GM19328 (cell line): ENCODE measurements around the gene MECR.

Source experiments
- ATAC-seq: cut with Tn5 transposase; IDR thresholded peaks from one replicate; pipeline ENCODE4 v1.9.1; 2021; ENCODE audit warnings: mild to moderate bottlenecking, moderate library complexity; ENCODE audit not compliant: unreplicated experiment

The MECR gene

DNA sequence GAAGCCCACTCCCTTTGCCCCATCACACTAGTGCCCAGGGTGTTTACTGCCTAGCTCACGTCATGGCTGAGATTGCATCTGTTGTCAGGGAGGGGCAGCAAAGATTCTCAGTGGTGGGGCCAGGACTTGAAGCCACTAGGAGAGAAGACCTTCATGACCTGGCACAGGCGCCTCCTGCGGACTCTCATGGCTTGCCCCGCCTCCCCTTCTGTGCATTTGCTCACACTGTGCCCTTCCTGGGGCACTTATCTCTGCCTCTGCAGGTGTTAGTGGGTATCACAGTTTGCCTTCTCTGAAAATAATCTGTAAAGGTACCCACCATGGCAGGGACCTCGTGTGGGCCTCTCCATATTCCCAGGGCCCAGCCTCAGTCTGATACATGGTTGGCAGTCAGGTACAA lies 25.7 kb upstream of the MECR start:
- ATAC-seq, result no peak

DNA sequence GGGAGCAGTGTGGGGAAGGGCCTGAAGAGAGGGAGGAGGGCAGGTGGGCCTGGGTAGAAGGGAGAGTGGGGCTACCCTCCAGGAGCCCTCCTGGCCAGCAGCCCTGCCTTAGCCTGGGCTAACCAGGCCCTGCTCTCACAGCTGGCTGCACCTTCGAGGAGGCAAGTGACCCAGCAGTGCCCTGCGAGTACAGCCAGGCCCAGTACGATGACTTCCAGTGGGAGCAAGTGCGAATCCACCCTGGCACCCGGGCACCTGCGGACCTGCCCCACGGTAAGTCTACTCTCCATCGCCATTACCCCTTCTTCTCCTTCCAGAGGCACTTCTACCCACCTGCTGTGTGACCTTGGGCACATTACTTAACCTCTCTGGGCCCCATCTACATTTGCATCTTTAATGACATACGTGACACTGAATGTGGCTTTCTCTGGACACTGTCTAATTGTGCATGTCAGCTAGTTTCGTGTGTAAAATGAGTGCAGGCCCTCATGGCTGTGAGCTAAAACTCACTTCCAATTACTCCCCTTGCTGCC lies 24.5 kb upstream of the MECR start:
- no peak for ATAC-seq

DNA sequence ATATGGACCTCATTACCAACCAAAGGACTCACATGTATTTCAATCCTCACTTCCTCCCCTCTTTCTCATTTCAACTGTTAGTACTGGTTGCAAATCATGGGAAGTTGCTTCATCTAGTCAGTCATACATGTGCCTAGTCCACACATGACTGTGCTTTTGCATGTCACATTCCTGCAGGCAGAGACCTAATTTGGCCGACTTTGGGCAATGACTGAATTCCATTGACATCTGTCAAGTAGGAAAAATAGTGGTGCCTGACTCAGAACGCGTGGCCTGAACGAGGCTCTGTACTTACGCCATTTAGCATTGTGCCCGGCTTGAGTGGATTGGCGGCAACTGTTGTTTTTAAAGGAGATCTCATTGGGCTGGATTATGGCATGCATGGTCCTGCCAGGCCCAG lies 23.6 kb upstream of the MECR start:
- ATAC-seq, result no peak

DNA sequence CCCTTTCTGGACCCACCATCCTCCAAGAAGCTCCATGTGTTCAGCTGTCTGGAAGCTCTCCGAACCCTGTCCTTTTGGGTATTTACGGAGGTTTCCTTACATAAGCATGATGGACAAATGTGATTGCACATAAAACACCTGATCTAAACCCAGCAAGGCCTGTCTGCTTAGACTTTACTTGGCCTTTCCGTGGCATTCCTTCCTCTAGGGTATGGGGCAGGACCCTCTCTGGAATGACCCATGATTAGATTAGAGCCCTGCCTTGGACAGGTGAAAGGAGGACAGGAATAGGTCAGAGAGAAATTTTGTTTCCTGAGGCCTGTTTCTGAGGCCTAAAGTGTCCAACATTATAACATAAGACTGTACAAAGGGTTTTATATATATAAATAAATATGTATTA lies 22.4 kb upstream of the MECR start:
- ATAC-seq, result no peak

DNA sequence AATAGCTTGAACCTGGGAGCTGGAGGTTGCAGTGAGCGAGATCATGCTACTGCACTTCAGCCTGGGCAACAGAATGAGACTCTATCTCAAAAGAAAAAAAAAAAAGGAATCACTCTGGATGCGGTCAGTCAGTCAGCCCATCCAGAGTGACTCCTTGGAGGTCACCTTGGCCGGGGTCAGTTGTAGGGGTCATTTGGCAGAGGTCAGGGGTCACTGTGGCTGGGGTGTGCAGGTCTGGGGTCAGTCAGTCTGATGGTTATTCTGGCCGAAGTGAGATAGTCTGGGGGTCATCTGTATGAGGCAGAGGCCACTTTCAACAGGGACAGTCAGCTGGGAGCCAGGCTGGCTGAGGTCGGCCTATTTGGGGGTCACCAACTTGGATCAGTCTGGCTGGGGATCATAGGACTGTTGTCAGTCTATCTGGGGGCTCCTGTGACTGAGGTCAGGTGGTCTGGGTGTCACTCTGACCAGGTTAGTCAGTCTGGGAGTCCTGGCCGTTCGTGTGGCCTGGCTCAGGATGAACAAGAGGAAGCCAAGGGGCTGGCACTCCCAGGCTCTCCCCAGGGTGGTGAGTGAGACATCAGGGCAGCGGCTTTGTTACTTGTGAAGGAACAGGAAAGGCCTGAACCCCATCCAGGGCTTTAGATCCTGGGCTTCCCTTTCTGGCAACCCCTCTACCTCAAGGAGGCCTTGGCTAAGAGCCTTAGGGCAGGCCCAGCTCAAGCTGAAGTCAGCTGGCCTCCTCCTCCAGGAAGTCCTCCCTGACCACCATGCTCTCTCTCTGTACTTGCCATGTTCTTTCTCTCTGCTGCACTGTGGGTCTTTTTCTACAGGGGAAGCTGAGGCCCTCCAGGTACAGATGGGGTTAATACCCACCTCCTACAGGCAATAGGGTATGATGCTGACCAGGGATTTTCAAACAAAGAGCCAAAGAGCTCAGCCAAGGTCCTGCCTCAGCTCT lies 20.7 kb upstream of the MECR start:
- ATAC-seq, result no peak

DNA sequence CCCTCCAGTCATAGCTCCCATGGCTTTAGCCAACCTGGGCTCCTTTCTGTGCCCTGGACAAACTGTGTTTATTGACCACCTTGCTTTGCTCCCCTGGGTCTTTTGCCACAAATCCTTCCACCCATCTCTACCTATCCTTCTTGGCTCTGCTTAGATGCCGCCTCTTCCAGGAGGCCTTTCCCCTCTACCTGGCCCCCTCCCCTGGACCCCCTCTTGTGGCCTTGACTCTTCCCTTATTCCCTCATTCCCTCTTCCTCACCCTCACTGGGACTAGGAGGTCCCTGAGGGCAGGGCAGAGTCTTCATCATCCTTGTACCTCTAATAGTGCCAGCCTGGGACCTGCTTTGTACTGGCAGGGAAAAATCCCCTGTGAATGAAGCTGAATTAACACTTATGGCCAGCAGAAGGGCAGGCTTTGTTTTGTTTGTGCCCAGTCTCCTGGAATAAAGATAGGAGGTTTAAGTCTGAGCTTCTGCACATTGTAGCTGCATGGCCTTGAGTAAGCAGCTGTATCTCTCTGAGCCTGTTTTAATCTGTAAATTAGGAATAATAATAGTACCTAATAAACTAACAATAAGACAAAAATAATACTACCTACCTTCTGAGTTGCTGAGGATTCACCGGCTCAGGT lies 19.3 kb upstream of the MECR start:
- ATAC-seq, result no peak

DNA sequence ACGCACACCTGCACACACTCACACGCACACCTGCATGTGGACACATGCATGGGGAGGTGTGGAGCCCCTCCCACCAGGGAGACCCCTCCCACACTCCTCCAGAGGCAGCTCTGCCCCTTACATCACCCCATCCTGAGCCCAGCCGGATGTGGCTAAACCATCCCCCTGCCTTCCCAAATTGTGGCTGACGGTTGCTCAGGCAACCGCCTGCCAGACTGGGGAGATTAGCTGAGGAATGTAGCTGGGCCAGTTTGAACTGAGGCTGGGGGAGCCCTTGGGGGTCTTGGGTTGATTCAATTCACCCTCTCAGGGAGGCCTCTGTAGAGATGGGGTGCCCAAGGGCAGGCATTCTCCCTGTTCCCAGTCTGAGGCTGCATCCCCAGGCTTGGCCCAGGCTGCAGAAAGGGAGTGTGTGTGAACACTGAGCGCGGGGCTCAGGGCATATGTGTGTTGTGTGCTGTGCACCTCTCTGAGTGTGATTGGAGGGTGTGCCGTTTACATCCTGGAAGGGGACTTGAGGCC lies 18.5 kb upstream of the MECR start:
- ATAC-seq, result no peak

DNA sequence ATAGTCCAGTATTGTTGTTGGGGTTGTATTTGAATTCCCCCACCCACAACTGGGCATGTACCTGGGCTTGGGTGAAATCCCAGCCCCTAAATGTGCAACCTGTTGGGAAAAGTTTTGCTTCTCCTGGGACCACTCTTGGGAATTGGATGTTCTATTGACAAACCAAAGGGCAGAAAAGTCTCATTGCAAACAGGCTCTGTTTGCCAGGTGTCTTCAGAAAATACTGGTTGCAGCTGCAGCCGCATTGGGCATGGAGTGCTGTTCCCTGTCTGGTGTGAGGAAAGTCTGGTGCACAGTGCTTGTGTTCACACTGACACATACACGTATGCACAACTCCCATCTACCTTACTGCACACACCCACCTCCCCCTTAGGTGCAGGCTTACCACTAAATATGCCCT lies 17.7 kb upstream of the MECR start:
- no peak for ATAC-seq

DNA sequence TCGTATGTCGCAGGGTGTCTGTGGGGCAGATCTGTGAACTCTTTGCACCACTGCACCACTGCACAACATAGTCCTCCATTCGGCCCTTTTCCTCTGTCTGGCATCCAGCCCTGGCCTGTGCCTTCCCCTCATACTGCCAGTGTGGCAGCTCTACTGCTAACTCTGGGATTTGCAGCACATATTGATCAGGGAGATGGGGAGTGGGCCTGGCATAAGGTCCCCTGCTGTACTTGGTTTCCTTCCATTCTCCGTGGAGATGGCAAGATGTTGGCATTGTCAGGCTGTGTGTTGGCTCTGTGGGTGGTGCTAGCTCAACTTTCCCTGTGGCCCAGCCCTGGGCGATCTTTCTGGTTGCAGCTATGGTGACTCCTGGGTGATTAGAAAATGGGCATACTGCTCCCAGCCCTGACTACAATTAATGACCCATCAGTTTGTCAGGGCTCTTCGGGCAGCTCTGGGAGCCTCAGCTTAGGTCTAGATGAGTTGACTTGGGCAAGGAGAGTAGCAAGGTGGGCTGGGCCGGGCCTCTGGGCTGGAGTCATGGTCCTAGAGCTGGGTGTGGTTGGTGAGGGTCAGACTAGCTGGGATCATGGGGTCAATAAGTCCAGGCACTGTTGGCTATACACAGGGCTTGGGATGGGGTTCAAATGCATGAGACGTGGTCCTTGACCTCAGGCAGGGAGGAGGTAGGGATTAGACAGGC lies 17.0 kb upstream of the MECR start:
- ATAC-seq, result no peak

DNA sequence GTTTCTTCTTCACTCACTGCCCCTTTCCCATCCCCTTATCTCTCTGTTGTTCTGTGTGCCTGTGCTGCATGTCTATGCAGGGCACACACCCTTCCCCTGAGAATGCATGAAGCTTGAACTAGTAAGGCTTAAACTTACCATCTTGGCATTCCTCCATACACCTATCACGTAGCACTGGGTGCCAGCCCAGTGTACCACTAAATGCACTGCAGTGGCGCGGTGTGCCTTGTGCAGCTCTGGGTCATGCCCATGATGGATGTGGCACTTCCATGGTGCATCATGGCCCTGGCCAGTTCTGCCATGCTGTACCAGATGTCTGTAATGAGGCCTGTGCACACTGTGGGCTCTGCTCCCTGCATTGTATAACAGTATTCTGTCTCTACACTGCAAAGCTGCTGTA lies 16.3 kb upstream of the MECR start:
- ATAC-seq, result no peak

DNA sequence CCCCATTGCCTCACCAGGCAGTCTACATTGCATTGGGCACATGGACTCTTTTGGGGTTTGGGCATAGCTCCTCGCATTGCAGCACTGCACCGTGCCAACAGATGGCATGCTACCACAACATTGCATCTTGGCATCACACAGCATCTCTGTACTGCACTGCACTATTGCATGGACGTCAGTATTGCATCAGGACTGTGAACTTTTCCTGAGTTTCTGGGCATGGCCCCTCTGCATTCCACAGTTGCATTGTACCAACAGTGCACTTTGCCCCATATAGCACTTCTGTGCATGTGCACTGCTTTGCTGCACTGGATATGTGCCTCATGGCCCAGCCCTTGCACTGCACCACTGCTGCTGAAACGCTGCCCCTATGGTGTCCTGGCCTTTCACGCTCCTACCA lies 15.1 kb upstream of the MECR start:
- ATAC-seq, result no peak

DNA sequence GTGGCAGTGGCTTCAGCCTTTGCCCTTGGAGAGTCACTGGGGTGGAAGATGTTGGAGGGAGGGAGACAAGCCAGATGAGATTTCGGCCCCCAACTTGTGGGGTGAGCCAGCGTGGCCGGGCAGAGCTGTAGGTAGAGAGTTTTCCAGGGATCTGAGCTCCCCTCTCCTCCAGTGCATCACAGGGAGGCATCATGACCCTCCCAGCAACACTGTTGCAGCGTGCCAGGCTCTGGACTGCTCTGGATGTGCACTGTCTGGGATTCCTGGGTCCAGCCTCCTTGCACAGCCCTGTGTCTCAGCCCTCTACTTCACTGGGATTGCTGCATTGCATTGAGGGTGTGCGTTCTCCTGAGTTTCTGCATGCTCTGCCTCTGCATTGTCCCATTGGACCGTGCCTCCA lies 14.5 kb upstream of the MECR start:
- ATAC-seq, result no peak

DNA sequence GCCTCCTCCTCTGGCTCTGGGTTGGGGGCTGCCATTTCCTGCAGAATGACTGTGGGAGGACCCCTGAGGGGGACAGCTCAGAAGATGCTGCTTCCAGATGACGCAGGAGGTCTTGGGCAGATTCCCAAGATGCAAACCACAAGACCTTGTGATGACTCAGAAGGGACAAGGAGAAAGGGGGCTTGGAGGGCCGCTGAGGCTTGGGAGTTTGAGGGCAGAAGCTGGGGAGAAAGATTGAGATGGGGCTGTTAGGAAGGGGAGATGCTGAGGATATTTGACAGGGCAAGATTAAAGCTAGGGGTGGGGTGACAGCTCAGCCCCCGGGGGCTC lies 13.1 kb upstream of the MECR start:
- ATAC-seq, result no peak

DNA sequence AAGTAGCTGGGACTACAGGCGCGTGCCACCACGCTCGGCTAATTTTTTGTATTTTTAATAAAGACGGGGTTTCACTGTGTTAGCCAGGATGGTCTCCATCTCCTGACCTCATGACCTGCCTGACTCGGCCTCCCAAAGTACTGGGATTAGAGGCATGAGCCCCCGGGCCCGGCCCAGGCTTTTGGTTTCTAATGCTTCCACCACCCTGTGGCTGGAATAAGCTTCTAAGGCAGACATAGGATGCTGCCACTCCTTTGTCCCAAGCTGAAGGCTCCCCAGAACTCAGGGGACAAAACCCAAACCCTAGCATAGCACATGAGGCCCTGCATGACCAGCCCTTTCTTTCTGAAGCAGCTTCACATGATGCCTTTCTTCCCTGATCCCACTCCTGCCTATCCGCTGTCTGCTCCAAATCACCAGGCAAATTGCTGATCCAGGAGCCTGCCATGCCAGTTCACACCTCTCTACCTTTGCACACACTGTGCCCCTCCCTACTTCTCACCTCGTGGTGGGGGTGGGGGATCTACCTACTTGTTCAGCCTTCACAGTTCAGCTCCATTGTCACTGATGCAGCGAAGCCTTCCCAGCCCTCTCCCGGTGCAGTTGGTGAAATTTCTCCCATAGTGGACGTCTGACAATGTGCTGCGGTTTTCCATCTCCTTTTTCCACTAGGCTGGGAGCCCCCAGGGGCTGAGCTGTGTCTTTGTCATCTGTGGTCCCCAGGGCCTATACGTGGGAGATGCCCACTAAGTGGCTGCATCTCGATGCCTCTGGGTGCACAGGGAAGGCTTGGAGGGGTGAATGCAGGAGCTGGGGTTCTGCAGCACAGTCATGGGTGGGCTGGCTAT lies 12.5 kb upstream of the MECR start:
- ATAC-seq, result no peak

DNA sequence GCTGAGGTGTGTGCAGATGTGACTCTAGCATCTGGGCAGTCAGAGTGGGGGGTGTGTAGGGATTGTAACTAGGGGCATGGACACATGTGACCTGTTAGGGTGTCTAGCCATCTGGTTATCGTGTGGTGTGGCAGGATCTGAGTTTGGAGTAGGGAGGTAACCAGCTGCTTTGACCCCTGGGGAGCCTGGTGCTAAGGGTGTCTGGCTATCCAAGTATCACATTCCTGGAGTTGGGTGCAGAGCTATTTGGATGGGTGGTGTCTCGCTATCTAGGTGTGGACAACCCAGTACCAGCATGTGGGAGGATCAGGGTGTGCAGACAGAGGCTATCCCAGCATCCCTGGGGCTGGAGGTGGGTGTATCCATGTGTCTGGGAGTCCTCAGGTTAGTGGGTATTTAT lies 10.3 kb upstream of the MECR start:
- no peak for ATAC-seq

DNA sequence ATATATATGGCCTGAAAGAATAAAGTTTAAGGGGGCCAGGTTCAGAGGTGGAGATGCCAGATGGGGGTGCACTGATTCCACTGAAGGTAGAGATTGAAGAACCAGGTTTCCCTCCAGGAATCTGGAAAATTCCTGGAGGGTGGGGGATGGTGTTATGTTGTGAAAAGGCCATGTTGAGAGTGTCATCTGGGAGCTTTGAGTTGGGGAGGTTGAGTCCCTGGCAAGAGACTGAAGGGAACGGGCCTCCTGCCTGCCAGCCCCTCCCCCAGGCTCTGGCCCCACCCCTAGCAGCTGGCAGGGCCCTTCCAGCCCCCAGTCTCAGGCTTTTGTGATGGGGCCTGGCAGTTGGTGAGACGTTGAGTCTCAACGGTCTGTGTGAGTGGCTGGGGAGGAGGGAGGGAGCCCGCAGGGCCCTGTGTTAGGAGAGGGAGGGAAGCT lies 9.7 kb upstream of the MECR start:
- no peak for ATAC-seq

DNA sequence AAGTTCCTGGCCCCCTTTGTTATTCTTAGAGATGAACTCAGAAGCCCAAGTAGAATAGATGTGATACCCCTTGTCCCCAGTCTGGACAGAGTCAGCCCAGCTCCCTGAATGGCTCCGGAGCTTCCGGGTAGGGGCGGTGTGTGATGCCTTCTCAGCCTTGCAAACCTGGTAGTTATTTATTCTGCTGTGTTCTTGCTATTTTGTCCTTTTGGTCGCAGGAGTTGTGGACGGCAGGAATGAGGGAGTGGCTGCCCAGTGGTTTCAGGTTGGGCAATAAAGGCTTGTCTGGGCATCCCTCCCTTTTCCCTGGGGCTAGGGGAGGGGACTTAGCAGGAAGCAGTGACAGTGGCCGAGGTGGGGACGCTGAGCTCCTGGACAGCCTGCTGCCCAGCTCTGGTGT lies 8.4 kb upstream of the MECR start:
- ATAC-seq, result no peak

DNA sequence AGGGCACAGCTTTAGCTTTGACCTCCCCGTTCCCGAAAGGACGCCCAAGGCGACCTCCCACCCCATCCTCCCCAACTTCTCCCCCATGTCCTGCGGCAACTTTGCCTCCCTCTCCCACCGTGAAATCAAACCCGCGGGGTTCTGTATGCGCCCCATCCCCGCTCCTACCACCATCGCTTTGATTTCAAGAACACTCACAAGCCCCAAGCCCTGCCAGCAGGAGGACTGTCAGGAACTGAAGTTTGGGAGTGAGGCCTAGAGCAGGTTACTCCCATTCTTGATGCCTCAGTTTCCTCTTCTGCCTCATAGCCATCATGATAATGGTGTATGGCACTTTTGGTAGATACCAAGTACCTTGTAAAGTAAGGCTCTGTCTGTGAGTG lies 7.9 kb upstream of the MECR start:
- no peak for ATAC-seq

DNA sequence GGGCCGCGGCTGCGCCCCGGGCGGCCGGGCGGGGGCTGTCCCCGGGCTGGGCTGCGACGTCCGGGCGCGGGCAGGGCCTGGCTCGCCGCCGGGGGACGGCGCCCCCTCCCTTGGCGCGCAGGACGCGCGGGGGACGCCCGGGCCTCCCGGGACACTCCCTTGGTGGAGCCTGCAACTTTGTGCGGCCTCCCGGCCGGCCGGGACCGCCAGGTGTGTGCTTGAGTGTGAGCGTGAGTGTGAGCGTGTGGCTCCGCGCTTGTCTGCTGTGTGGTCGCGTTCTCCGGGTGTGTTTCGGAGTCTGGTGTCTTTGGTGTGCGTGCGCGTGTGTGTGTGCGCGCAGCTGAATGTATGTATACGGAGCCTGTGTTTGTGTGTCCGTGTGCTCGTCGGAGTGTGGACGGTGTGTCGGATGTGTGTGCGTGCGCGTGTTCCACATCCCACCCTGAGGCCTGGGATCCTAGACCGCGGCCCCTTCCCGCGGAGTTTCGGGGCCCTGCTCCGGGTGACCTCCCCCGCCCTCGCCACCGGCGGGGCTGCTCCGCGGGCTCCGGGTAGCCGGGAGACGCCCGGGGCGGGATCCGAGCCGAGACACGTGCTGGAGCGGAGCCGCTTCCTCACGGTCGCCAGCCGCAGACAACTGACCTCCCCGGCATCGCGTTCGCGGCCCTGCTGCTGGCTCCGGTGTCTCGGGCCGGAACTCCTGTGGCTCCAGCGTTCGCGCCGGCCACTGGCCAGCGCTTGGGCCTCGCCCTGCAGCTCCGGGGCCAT lies 7.3 kb upstream of the MECR start:
- no peak for ATAC-seq
